CD14-positive monocyte (primary cell): ENCODE measurements around the gene SMARCC1. TPM values are rescaled to one million over a fixed set of nuclear protein-coding genes. Genes with fewer than 3 reads are reported as not detected.
A peak's percentile ranks its signal among the peaks of the same experiment; 100 is the strongest.
"Not testable (repeated sequence)": the region's sequence is repeated elsewhere in the genome, so short reads cannot be mapped to it uniquely, and the experiment has no call there.

ENCODE experiments used
- DNase-seq, 3 donors: peaks; one replicate each; pipeline ENCODE4 v3.0.0-alpha.2; 2011 to 2022
- H2AFZ ChIP-seq: 2 replicates; pipeline ENCODE4 v1.6.0; 2012; ENCODE audit warnings: mild to moderate bottlenecking, low read depth, low read length, inconsistent platforms; ENCODE audit not compliant: insufficient read depth, poor library complexity, severe bottlenecking
- H3K27ac ChIP-seq, 2 donors: 1 replicate in 1 of 2; 2 replicates in 1 of 2; pipeline ENCODE4 v1.5.1; 2012 to 2013; ENCODE audit warnings: low read length in 2 of 2, control low read depth in 1 of 2, inconsistent platforms in 1 of 2, low read depth in 1 of 2, mild to moderate bottlenecking in 1 of 2
- H3K27me3 ChIP-seq, 2 donors: one replicate each; pipeline versions ENCODE4 v1.6.0 to v1.6.1; 2011 to 2013; ENCODE audit warnings: low read length in 2 of 2; ENCODE audit not compliant: control insufficient read depth in 2 of 2, insufficient read depth in 2 of 2
- H3K36me3 ChIP-seq, 2 donors: replicated peaks in 1 of 2; 1 replicate in 1 of 2; 2 replicates in 1 of 2; pipeline versions ENCODE4 v1.5.1 to v1.6.1; 2012 to 2013; ENCODE audit warnings: low read length in 2 of 2, control low read depth in 1 of 2, inconsistent platforms in 1 of 2, mild to moderate bottlenecking in 1 of 2; ENCODE audit not compliant: insufficient read depth in 2 of 2, control insufficient read depth in 1 of 2
- H3K4me1 ChIP-seq, 2 donors: 1 replicate in 1 of 2; 2 replicates in 1 of 2; pipeline versions ENCODE4 v1.5.1 to v1.6.1; 2012 to 2013; ENCODE audit warnings: low read length in 2 of 2, control low read depth in 1 of 2, inconsistent platforms in 1 of 2, mild to moderate bottlenecking in 1 of 2, moderate library complexity in 1 of 2; ENCODE audit not compliant: insufficient read depth in 2 of 2, control insufficient read depth in 1 of 2
- H3K4me2 ChIP-seq: replicated peaks from 2 replicates; pipeline ENCODE3; 2012; ENCODE audit warnings: low read length, moderate library complexity, mild to moderate bottlenecking; ENCODE audit not compliant: poor library complexity, severe bottlenecking; ENCODE audit errors: extremely low read depth
- H3K4me3 ChIP-seq, 3 experiments: fragments of 200-600 bp in 1 of 3; sonication (generic) in 1 of 3; replicated peaks in 1 of 3; 1 replicate in 2 of 3; 2 replicates in 1 of 3; pipeline ENCODE4 v1.5.1; 2011 to 2013; ENCODE audit warnings: low read length in 3 of 3, mild to moderate bottlenecking in 3 of 3, control low read depth in 2 of 3, low read depth in 2 of 3, inconsistent platforms in 1 of 3, moderate library complexity in 1 of 3
- H3K79me2 ChIP-seq: 2 replicates; pipeline ENCODE4 v1.6.0; 2012; ENCODE audit warnings: mild to moderate bottlenecking, control low read depth, inconsistent platforms, low read length, moderate library complexity; ENCODE audit not compliant: insufficient read depth
- H3K9ac ChIP-seq: 2 replicates; pipeline ENCODE4 v1.6.0; 2017; ENCODE audit warnings: low read length, mild to moderate bottlenecking; ENCODE audit not compliant: insufficient read depth, poor library complexity, severe bottlenecking
- H3K9me3 ChIP-seq, 2 donors: replicated peaks in 1 of 2; 1 replicate in 1 of 2; 2 replicates in 1 of 2; pipeline versions ENCODE4 v1.5.1 to v1.6.1; 2012 to 2013; ENCODE audit warnings: low read length in 2 of 2, control low read depth in 1 of 2; ENCODE audit not compliant: control insufficient read depth in 1 of 2, insufficient read depth in 1 of 2
- H4K20me1 ChIP-seq: 2 replicates; pipeline ENCODE4 v1.6.0; 2012; ENCODE audit warnings: mild to moderate bottlenecking, low read length, control low read depth, moderate library complexity; ENCODE audit not compliant: insufficient read depth
- H3K27ac Mint-ChIP-seq, 7 donors: one replicate each; pipeline ENCODE4 v1.8.0; 2020; ENCODE audit warnings: mild to moderate bottlenecking in 7 of 7, mixed read lengths in 7 of 7, moderate library complexity in 6 of 7, inconsistent platforms in 2 of 7
- H3K27me3 Mint-ChIP-seq, 3 donors: one replicate each; pipeline ENCODE4 v1.8.0; 2021 to 2022; ENCODE audit warnings: low read depth in 3 of 3, mild to moderate bottlenecking in 3 of 3, mixed read lengths in 3 of 3, moderate library complexity in 3 of 3, inconsistent platforms in 1 of 3
- H3K36me3 Mint-ChIP-seq, 2 donors: one replicate each; pipeline ENCODE4 v1.8.0; 2020; ENCODE audit warnings: mixed read lengths in 2 of 2, inconsistent platforms in 1 of 2, mild to moderate bottlenecking in 1 of 2
- H3K4me1 Mint-ChIP-seq: one replicate; pipeline ENCODE4 v1.8.0; 2020; ENCODE audit warnings: mild to moderate bottlenecking, mixed read lengths
- H3K4me3 Mint-ChIP-seq, 2 donors: one replicate each; pipeline ENCODE4 v1.8.0; 2020; ENCODE audit warnings: mild to moderate bottlenecking in 2 of 2, mixed read lengths in 2 of 2, moderate library complexity in 1 of 2
- H3K9me3 Mint-ChIP-seq, 7 donors: one replicate each; pipeline ENCODE4 v1.8.0; 2020 to 2022; ENCODE audit warnings: mixed read lengths in 7 of 7, mild to moderate bottlenecking in 6 of 7, moderate library complexity in 6 of 7, inconsistent platforms in 2 of 7
- WGBS: methylation state at CpG from one replicate; pipeline ENCODE4 v1.1.5; 2013; ENCODE audit warnings: missing lambda C conversion rate; ENCODE audit not compliant: insufficient coverage; 5-methylcytosine and 5-hydroxymethylcytosine counted together
- intact Hi-C, 2 donors: fragments of 100-400 bp; cut with micrococcal nuclease; formaldehyde crosslinking; loops; one replicate each; pipeline versions ENCODE4 v1.15.0 to v1.15.1; 2023
- polyA plus RNA-seq, 3 donors: library from polyadenylated mRNA; depleted of rRNA in 1 of 3; unstranded in 2 of 3; stranded (reverse) in 1 of 3; fragments of 300-500 nt in 2 of 3; fragments of >200 nt in 1 of 3; fragmentation: Illumina TruSeq in 2 of 3; gene quantifications; 1 replicate in 2 of 3; 2 replicates in 1 of 3; pipeline ENCODE4 v1.2.3, GENCODE V29; 2012 to 2021
- TF ChIP-seq, protein P1 (sequence below): fragments of 200-600 bp; IDR thresholded peaks from one replicate; pipeline ENCODE4 v1.8.0; 2022; ENCODE audit warnings: antibody characterized with exemption, mild to moderate bottlenecking

The SMARCC1 gene
- polyA plus RNA-seq, 3 donors = 8.8 to 33.5 (median 20.5) TPM

GRCh38 chr3:47743855-47744254 lies 37.8 kb downstream of the SMARCC1 start:
- no peak overlapping the region for H2AFZ ChIP-seq
- no peak overlapping the region for H3K4me3 ChIP-seq
- no peak overlapping the region for H3K9ac ChIP-seq
- no peak overlapping the region for H3K27ac ChIP-seq
- Mint-ChIP-seq H3K4me1 (peaks cover 24% of the 10 kb centered on the region), H3K4me3 (no peak overlapping the region), H3K27ac (peak overlapping the region in 3 of 7 donors; percentile 47 to 68 (median 61)), H3K36me3 (peaks cover 19 to 49% of the 10 kb centered on the region in 2 donors), H3K27me3 (no peaks in the 10 kb centered on the region), H3K9me3 (no peaks in the 10 kb centered on the region)
- DNase-seq = no peak
- intact Hi-C loops = no loop called here
- TF ChIP-seq, protein P1, sequence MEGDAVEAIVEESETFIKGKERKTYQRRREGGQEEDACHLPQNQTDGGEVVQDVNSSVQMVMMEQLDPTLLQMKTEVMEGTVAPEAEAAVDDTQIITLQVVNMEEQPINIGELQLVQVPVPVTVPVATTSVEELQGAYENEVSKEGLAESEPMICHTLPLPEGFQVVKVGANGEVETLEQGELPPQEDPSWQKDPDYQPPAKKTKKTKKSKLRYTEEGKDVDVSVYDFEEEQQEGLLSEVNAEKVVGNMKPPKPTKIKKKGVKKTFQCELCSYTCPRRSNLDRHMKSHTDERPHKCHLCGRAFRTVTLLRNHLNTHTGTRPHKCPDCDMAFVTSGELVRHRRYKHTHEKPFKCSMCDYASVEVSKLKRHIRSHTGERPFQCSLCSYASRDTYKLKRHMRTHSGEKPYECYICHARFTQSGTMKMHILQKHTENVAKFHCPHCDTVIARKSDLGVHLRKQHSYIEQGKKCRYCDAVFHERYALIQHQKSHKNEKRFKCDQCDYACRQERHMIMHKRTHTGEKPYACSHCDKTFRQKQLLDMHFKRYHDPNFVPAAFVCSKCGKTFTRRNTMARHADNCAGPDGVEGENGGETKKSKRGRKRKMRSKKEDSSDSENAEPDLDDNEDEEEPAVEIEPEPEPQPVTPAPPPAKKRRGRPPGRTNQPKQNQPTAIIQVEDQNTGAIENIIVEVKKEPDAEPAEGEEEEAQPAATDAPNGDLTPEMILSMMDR = no peak
- H3K36me3 ChIP-seq = peaks cover 14 to 63% of the 10 kb centered on the region in 2 donors
- peaks cover 0 to 4% of the 10 kb centered on the region in 2 donors for H3K4me1 ChIP-seq
- peaks cover 81% of the 10 kb centered on the region for H3K79me2 ChIP-seq
- peaks cover 43% of the 10 kb centered on the region for H4K20me1 ChIP-seq
- no peak overlapping the region for H3K4me2 ChIP-seq
- WGBS = no CpG with 5 or more reads among the region's 5 CpGs
- no peaks in the 10 kb centered on the region for H3K9me3 ChIP-seq
- H3K27me3 ChIP-seq = no peaks in the 10 kb centered on the region

DNA sequence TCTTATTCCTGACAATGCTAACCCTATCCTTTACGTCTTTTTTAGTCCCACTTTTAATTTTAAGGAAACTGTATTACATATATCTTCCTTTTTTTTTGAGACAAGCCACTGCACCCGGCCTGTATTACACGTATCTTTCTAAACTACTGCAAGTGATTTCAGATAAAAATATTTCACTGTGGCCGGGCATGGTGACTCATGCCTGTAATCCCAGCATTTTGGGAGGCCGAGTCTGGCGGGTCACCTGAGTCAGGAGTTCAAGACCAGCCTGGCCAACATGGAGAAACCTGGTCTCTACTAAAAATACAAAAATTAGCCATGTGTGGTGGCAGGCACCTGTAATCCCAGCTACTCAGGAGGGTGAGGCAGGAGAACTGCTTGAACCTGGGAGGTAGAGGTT lies 38.3 kb downstream of the SMARCC1 start:
- peaks cover 43% of the 10 kb centered on the region for H4K20me1 ChIP-seq
- peak overlapping the region in 6 of 7 donors; percentile 47 to 85 (median 60) for H3K27ac Mint-ChIP-seq
- peaks cover 76% of the 10 kb centered on the region for H3K79me2 ChIP-seq
- H3K27ac ChIP-seq = peak overlapping the region; percentile 7 to 50
- H3K4me1 ChIP-seq, H3K9ac ChIP-seq, intact Hi-C loops, H3K27me3 Mint-ChIP-seq, H2AFZ ChIP-seq, H3K4me2 ChIP-seq, H3K9me3 ChIP-seq, H3K9me3 Mint-ChIP-seq, H3K4me3 ChIP-seq, H3K27me3 ChIP-seq, H3K4me3 Mint-ChIP-seq: not testable (repeated sequence)
- peaks cover 14 to 68% of the 10 kb centered on the region in 2 donors for H3K36me3 ChIP-seq
- peak in 1 of 3 donors; percentile 4 for DNase-seq
- peaks cover 24% of the 10 kb centered on the region for H3K4me1 Mint-ChIP-seq
- WGBS = 8% methylated on average over 3 of the region's 6 CpGs
- H3K36me3 Mint-ChIP-seq = peaks cover 20 to 53% of the 10 kb centered on the region in 2 donors
